Activated CD4-positive, alpha-beta T cell treated with anti-CD3 and anti-CD28 coated beads for 24 hours (primary cell): ENCODE data around the gene MAP3K6.
"Not testable (repeated sequence)": the region's sequence is repeated elsewhere in the genome, so short reads cannot be mapped to it uniquely, and the experiment has no call there.

Experiments
- DNase-seq, 2 donors: peaks; one replicate each; pipeline ENCODE4 v3.0.0-alpha.2; 2020; ENCODE audit warnings: low read depth in 2 of 2

The MAP3K6 gene

DNA sequence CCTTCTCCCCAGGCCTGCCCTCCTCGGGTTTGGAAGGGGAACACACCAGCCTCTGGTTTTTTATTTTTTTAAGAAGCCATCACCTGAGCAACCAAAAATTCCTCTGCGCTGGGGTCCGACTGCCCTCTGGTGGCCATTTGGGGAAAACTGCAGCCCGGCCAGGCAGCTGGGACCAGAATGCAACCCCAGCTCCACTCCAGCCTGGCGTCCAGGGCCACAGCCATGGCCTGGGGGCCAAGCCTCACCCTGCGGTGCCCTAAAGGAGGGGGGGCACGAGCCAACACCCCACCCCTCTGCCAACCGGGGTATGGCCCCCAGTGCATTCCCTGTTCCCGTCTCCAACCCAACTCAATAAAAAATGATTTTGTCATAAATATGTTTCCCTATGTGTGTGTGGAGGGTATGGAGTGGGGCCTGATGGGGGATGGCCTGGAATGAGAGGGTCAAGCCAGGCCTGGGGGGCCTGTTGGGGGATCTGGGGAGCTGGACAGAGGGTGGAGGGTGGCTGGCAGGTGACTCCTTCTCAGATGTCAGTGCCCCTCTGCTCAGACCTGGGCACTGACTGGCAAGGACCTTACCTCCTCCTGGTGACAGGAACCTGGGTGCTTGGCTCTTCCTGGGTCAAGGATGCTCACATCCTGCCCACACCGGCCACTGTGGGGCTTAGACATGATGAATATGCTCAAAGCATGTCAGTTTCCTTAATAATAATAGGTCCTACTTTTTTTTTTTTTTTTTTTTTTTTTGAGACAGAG lies 28.9 kb upstream of the MAP3K6 start:
- DNase-seq = peak; percentile 65 to 68

GRCh38 chr1:27394925-27395324 lies 28.2 kb upstream of the MAP3K6 start:
- DNase-seq = no peak

- no peak for DNase-seq
Observed at GRCh38 chr1:27394282-27394658, 27.5 kb upstream of the MAP3K6 start.

DNA sequence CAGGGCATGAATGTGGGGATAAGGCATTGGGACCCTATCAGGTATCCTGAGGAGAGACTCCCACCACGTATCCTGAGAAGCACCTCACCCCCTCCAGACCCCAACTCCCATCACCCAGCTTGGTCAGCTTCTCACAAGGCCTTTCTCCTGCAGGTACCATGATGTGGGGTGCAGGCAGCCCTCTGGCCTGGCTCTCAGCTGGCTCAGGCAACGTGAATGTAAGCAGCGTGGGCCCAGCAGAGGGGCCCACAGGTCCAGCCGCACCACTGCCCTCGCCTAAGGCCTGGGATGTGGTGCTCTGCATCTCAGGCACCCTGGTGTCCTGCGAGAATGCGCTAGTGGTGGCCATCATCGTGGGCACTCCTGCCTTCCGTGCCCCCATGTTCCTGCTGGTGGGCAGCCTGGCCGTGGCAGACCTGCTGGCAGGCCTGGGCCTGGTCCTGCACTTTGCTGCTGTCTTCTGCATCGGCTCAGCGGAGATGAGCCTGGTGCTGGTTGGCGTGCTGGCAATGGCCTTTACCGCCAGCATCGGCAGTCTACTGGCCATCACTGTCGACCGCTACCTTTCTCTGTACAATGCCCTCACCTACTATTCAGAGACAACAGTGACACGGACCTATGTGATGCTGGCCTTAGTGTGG lies 27.0 kb upstream of the MAP3K6 start:
- no peak for DNase-seq

GRCh38 chr1:27392778-27393635 lies 26.2 kb upstream of the MAP3K6 start:
- DNase-seq = no peak

DNA sequence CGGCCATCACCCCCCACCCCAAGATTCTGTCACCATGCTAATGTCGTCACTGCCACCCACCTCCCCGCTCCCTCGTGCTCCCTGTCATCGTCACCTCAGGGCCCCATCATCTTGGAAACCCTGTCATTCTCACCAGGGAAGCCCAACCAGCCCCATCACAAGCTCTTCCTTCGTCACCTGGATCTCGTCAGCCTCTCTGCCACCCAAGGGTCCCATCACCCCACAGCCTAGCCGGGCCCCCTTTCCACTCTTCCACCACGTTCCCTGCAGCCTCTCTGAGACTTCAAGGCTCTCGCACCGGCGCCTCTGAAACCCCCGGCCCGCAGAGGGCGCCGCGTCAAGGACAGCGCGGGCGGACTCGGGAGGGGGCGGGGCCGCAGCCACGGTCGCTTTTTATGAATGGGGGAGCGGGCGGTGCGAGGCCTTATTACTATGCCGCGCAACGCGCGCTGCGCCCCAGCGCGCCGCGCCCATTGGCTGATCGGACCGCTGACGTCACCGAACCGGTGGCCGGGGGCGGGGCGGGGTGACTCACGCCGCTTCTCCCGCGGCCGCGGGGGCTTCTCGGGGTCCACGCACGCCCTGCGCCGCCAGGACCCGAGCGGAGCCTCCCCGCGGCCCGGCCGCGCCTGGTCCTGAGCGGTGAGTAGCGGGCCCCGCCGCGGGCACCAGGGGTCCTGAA lies 25.5 kb upstream of the MAP3K6 start, which contains the start of gene GPR3:
Gene GPR3, plus strand, starts transcription at position 527 of the 682 bp plus-strand sequence. CDS start 1,177 bp downstream, outside the sequence.
- peak; percentile 93 to 95 for DNase-seq

DNA sequence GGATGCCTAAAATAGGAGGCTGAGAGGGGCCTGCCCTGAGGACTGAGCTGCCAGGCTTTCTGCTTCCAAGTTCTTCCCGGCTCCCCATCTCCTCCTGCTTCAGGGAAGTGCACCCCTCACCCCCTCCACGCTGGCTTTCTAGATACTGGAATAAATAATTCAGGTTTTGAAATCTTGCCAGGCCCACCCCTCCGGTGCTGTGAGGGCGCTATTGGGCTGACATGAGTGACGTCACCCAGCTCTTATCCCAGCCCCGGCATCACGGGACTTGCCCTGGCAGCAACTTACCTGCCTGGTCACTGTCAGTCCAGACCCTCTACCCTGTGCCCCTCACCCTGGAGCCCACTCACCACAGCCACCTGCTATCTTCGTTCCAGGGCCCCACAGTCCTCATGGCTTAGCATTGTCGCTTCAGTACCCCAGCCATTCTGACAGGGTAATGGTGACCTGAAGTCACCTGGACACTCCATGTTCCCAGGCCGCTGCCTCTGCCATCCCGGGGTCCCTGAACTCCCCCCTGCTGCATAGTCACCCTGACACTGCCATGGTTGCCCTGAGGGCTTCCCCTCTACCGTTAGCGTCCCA lies 24.8 kb upstream of the MAP3K6 start:
- no peak for DNase-seq

DNA sequence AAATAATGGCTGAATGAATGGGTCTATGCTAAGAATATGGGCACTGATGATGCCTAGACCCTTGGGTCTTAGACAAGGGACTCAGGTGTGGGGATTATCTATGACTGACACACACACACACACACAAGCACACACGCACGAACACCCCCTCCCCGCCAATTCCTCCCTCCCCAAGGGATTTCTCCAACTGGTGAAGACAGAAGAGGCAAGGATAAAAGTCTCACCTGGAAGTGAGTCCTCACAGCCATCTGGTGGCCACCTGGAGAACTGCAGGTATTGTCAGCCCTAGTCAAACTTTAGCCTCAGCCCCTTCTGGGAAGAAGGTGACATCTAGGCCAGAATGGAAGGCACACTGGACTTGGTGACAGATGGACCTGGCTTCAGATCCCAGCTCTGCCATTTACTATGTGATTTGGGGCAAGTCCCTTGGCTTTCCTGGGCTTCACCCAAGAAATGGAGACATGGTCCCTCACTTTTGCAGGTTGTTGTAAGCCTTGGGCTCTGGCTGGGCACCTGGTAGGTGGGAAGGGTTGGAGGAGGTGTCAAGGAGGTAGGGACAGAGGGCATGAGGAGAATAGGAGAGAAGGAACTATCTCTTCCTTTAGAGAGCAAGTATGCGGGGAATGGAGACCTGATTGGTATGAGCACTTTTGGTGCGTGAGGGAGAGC lies 21.7 kb upstream of the MAP3K6 start:
- DNase-seq = peak; percentile 67 to 71

GRCh38 chr1:27384797-27385196 lies 18.0 kb upstream of the MAP3K6 start:
- not testable (repeated sequence) for DNase-seq

- DNase-seq = no peak
Observed at GRCh38 chr1:27383661-27384060, 16.9 kb upstream of the MAP3K6 start.

GRCh38 chr1:27383039-27383605 lies 16.4 kb upstream of the MAP3K6 start, which contains the start of gene CD164L2:
Gene CD164L2 (minus strand): TSS chr1:27383333. CDS start chr1:27383239, 94 bp downstream.
- DNase-seq = no peak

GRCh38 chr1:27381969-27382762 lies 15.4 kb upstream of the MAP3K6 start:
- no peak for DNase-seq

- no peak for DNase-seq
Observed at GRCh38 chr1:27380766-27381733, 14.3 kb upstream of the MAP3K6 start.

DNA sequence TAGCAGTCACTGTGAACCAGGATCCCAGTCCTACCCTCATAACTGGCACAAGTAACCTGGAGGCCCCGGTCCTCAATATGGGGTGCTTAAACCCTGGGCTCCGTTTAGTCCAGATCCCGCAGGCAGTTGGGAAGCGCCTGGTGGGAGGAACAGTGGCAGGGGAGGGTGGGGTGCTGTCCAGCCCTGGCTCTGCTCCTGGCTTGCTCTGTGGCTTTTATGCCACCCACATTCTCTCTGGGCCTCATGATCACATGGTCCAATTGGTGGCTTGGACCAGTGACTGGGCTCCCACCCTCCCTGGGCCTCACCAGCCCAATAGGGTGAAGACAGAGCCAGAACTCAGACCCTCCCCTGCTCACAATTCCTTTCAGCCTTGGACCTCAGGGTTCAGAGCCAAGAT lies 13.5 kb upstream of the MAP3K6 start:
- DNase-seq = no peak

DNA sequence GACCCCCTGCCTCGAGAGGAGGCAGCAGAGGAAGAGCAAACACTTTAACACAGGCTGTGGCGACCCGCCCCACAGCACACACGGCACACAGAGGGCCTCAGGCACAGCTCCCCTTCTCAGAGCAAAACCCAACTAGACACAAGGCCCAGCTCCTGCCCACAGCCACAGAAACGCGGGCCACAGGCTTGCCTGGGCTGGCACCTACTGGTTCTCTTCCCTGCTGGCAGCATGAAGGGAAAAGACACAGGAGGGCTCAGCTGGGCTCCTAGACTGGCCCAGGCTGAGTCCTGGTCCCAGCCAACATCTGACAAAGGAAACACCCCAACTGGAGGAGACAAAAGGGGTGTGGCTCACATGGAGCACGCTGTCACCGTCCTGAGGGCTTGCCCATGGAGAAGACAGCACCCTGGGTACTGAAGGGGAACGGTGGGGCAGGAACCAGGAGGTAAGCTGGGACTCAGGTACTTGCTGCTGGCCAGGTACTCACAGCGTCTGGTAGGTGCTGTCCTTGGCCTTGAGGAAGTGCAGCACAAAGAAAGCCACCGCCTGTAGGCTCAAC lies 12.9 kb upstream of the MAP3K6 start:
- DNase-seq = no peak

DNA sequence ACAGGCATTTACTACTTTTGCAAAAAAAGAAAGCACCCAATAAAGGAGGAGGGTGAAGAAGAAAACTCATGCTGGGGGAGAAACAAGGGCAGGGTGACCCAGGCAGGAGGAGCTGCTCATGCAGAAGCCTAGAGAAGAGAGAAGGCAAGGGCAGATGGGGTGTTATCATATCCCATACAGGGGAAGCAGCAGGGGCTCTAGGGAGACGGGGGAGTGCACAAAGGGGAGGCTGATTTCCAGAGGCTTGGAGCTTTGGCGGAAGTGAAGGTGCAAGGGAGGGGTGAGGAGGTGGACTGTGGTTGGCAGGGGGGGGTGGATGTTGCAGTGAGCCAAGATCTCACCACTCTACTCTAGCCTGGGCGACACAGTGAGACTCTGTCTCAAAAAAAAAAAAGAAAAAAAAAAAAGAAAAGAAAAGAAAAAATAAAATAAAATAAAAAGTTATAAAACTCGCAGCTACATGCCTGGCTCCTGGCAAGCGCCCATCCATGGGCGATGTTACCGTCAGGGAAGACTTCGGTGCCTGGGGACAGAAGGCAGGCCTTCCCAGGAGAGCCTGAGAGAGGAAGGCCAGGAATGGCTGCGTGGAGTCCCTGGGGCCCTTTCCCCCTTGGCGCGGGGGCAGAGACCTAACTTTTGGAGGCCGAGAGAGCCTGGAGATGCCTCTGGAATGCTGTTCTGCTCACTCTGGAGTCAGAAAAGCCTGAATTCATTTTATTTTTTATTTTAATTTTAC lies 11.2 kb upstream of the MAP3K6 start:
- DNase-seq = no peak

DNA sequence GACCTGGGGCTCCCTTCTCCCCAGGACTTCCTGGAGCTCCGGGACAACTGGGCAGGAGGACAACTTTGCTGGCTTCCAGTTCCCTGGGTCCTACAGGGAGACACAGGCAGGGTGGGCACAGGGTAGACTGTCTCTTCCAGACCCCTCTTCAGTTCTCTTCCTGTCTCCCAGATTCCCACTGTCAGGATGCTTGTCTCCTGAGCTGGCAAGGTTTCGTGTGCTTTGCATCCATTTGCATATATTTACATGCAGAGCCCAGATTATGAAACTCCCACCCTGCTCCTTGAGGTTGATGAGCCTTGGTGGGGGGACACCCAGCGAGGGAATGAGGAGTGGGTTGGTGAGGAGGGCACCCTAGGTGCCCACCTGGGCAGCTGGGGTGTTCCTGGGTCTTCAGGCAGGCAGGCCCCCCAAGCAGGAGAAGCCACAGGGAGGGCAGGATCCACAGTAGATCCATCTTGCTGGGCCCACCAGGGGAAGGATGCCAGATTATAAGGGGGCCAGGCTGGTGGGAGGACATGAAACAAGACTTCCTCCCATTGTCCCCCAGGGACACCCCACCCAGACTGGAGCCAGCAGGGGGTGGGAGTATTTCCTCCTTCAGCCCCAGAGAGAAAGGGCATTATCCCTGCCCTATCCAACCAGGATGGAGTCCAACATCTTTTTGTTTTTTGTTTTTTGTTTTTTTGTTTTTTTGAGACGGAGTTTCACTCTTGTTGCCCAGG lies 7.8 kb upstream of the MAP3K6 start, which contains the start of gene FCN3:
Gene FCN3, minus strand, starts transcription at position 463 of the 725 bp plus-strand sequence. Its CDS starts 6 bp downstream, at position 457.
- DNase-seq = no peak
